IMR-90 (cell line): ENCODE data around the gene KRT73. TPM values are rescaled to one million over a fixed set of nuclear protein-coding genes. Genes with fewer than 3 reads are reported as not detected.

ENCODE experiments used
- ATAC-seq: fragments of 200-7000 bp; cut with Tn5 transposase; 2 replicates; pipeline ENCODE4 v1.9.1; 2020; ENCODE audit warnings: low read depth, mild to moderate bottlenecking, moderate library complexity
- BruUV-seq: library from RNA; stranded (reverse); fragments of 400-500 nt; replicated peaks from 2 replicates; lab custom pipeline; 2021; lab: Mats Ljungman, UMichigan
- CTCF ChIA-PET: fragments of 300-600 bp; formaldehyde crosslinking; extraction: SDS; loops from one replicate; lab custom pipeline; 2021; ENCODE audit warnings: antibody characterized with exemption; lab: Yijun Ruan, JAX
- POLR2A ChIA-PET: fragments of 300-600 bp; sonication (Branson Sonifier 250); formaldehyde crosslinking; loops from one replicate; lab custom pipeline; 2022; ENCODE audit warnings: antibody characterized with exemption; ENCODE audit not compliant: unreplicated experiment; lab: Charles Lee
- DNase-seq: peaks from one replicate; pipeline ENCODE4 v3.0.0; 2013
- H2AFZ ChIP-seq: replicated peaks from 2 replicates; pipeline ENCODE3; 2013; ENCODE audit warnings: low read length, mild to moderate bottlenecking; ENCODE audit not compliant: poor library complexity
- H2AK5ac ChIP-seq: 2 replicates; pipeline ENCODE4 v1.6.1; 2013; ENCODE audit warnings: low read depth, low read length, inconsistent platforms
- H2AK9ac ChIP-seq: replicated peaks from 2 replicates; pipeline ENCODE3; 2013; ENCODE audit warnings: mild to moderate bottlenecking, low read depth, low read length, moderate library complexity; ENCODE audit not compliant: poor library complexity
- H2BK120ac ChIP-seq: 2 replicates; pipeline ENCODE4 v1.6.1; 2013; ENCODE audit warnings: low read depth, low read length, inconsistent platforms
- H2BK15ac ChIP-seq: 3 replicates; pipeline ENCODE4 v1.6.1; 2013; ENCODE audit warnings: low read depth, low read length, inconsistent platforms
- H2BK20ac ChIP-seq: 2 replicates; pipeline ENCODE4 v1.6.1; 2013; ENCODE audit warnings: low read depth, mild to moderate bottlenecking, inconsistent platforms, low read length, moderate library complexity
- H2BK5ac ChIP-seq: 2 replicates; pipeline ENCODE4 v1.6.1; 2013; ENCODE audit warnings: mild to moderate bottlenecking, low read depth, low read length, inconsistent platforms; ENCODE audit not compliant: poor library complexity, severe bottlenecking
- H3K14ac ChIP-seq: replicated peaks from 2 replicates; pipeline ENCODE4 v1.6.1; 2013; ENCODE audit warnings: low read depth, low read length, inconsistent platforms
- H3K18ac ChIP-seq: 2 replicates; pipeline ENCODE4 v1.6.1; 2013; ENCODE audit warnings: low read depth, low read length, control low read depth
- H3K23ac ChIP-seq: 2 replicates; pipeline ENCODE4 v1.6.1; 2013; ENCODE audit warnings: low read depth, low read length, inconsistent platforms
- H3K27ac ChIP-seq: 2 replicates; pipeline ENCODE4 v1.5.1; 2013; ENCODE audit warnings: mild to moderate bottlenecking, control low read depth, low read length; ENCODE audit not compliant: insufficient read depth
- H3K27me3 ChIP-seq: 2 replicates; pipeline ENCODE4 v1.6.1; 2013; ENCODE audit warnings: low read length; ENCODE audit not compliant: control insufficient read depth, insufficient read depth
- H3K36me3 ChIP-seq: 2 replicates; pipeline ENCODE4 v1.6.1; 2013; ENCODE audit warnings: low read length, mixed read lengths; ENCODE audit not compliant: control insufficient read depth, insufficient read depth
- H3K4ac ChIP-seq: 2 replicates; pipeline ENCODE4 v1.6.1; 2013; ENCODE audit warnings: low read depth, low read length, inconsistent platforms
- H3K4me1 ChIP-seq: 2 replicates; pipeline ENCODE4 v1.6.1; 2013; ENCODE audit warnings: low read length, mixed read lengths; ENCODE audit not compliant: control insufficient read depth, insufficient read depth
- H3K4me2 ChIP-seq: 2 replicates; pipeline ENCODE4 v1.6.1; 2013; ENCODE audit warnings: low read depth, mild to moderate bottlenecking, control low read depth, low read length, moderate library complexity
- H3K4me3 ChIP-seq: 2 replicates; pipeline ENCODE4 v1.5.1; 2013; ENCODE audit warnings: low read depth, mild to moderate bottlenecking, control low read depth, low read length, moderate library complexity; ENCODE audit not compliant: insufficient read depth
- H3K56ac ChIP-seq: 2 replicates; pipeline ENCODE4 v1.6.1; 2013; ENCODE audit warnings: low read length, inconsistent platforms; ENCODE audit not compliant: insufficient read depth; ENCODE audit errors: extremely low read depth
- H3K79me1 ChIP-seq, 2 experiments: 2 replicates each; pipeline ENCODE4 v1.6.1; 2013; ENCODE audit warnings: low read length in 2 of 2, inconsistent platforms in 1 of 2, low read depth in 1 of 2
- H3K9ac ChIP-seq: 2 replicates; pipeline ENCODE4 v1.6.1; 2013; ENCODE audit warnings: low read depth, low read length, control low read depth
- H3K9me1 ChIP-seq: 2 replicates; pipeline ENCODE4 v1.6.1; 2013; ENCODE audit warnings: low read length, inconsistent platforms; ENCODE audit not compliant: insufficient read depth
- H3K9me3 ChIP-seq: 2 replicates; pipeline ENCODE4 v1.6.1; 2013; ENCODE audit warnings: low read length; ENCODE audit not compliant: control insufficient read depth, insufficient read depth
- H4K20me1 ChIP-seq: 2 replicates; pipeline ENCODE4 v1.6.1; 2013; ENCODE audit warnings: low read length, inconsistent platforms; ENCODE audit not compliant: insufficient read depth
- H4K5ac ChIP-seq: 2 replicates; pipeline ENCODE4 v1.6.1; 2013; ENCODE audit warnings: mild to moderate bottlenecking, low read depth, low read length, control low read depth
- H4K8ac ChIP-seq, 2 experiments: 2 replicates each; pipeline ENCODE4 v1.6.1; 2013; ENCODE audit warnings: low read depth in 2 of 2, low read length in 2 of 2, control low read depth in 1 of 2, inconsistent platforms in 1 of 2
- H4K91ac ChIP-seq: 2 replicates; pipeline ENCODE4 v1.6.1; 2013; ENCODE audit warnings: low read depth, low read length, inconsistent platforms; ENCODE audit not compliant: insufficient read depth
- BHLHE40 ChIP-seq: fragments of 150-350 bp; IDR thresholded peaks from 2 replicates; pipeline ENCODE4 v1.6.1; 2016; ENCODE audit warnings: mild to moderate bottlenecking, low read depth, low read length
- CHD1 ChIP-seq: IDR thresholded peaks from 2 replicates; pipeline ENCODE4 v1.6.1; 2012; ENCODE audit warnings: low read depth, low read length, improper control_type of control experiment
- CTCF ChIP-seq: conservative IDR thresholded peaks from 2 replicates; pipeline ENCODE4 v1.5.1; 2012; ENCODE audit warnings: mild to moderate bottlenecking, low read depth, low read length, improper control_type of control experiment
- ELK1 ChIP-seq: fragments of 150-350 bp; IDR thresholded peaks from 2 replicates; pipeline ENCODE4 v1.6.1; 2016; ENCODE audit warnings: low read depth, mild to moderate bottlenecking, low read length, moderate library complexity, borderline replicate concordance
- MAZ ChIP-seq: IDR thresholded peaks from 2 replicates; pipeline ENCODE4 v1.6.1; 2012; ENCODE audit warnings: low read depth, mild to moderate bottlenecking, low read length, improper control_type of control experiment, moderate library complexity, borderline replicate concordance
- MXI1 ChIP-seq: IDR thresholded peaks from 2 replicates; pipeline ENCODE4 v1.6.1; 2012; ENCODE audit warnings: low read depth, mild to moderate bottlenecking, low read length, moderate library complexity, borderline replicate concordance
- RAD21 ChIP-seq: IDR thresholded peaks from 2 replicates; pipeline ENCODE4 v1.6.1; 2012; ENCODE audit warnings: low read length, improper control_type of control experiment
- RCOR1 ChIP-seq: IDR thresholded peaks from 2 replicates; pipeline ENCODE4 v1.6.1; 2012; ENCODE audit warnings: mild to moderate bottlenecking, low read length, improper control_type of control experiment; ENCODE audit not compliant: insufficient replicate concordance
- RFX5 ChIP-seq: IDR thresholded peaks from 2 replicates; pipeline ENCODE4 v1.8.0; 2012; ENCODE audit warnings: low read depth, mild to moderate bottlenecking, low read length, moderate library complexity
- SMC3 ChIP-seq: fragments of 150-350 bp; IDR thresholded peaks from 2 replicates; pipeline ENCODE4 v1.6.1; 2016; ENCODE audit warnings: low read depth, mild to moderate bottlenecking, antibody characterized with exemption, low read length, moderate library complexity
- WGBS, 2 experiments: methylation state at CpG; one replicate each; pipeline versions ENCODE4 v1.1.5 to v1.1.7; 2013; ENCODE audit warnings: missing lambda C conversion rate in 2 of 2; ENCODE audit not compliant: insufficient read length in 1 of 2; ENCODE audit errors: extremely low coverage in 2 of 2; 5-methylcytosine and 5-hydroxymethylcytosine counted together
- dilution Hi-C: fragments of 300-500 bp; cut with HindIII; formaldehyde crosslinking; loops from one replicate; pipeline ENCODE4 v1.14.3; 2018; ENCODE audit warnings: low sequenced_read_pairs; ENCODE audit not compliant: unreplicated experiment
- in situ Hi-C: fragments of 300-500 bp; cut with MboI; formaldehyde crosslinking; loops from 3 replicates; pipeline ENCODE4 v1.14.3; 2019; ENCODE audit warnings: low sequenced_read_pairs, inconsistent platforms, mixed read lengths
- intact Hi-C: fragments of 100-400 bp; cut with micrococcal nuclease; formaldehyde crosslinking; loops from 2 replicates; pipeline ENCODE4 v1.10.0; 2022
- polyA plus RNA-seq, 3 experiments: library from polyadenylated mRNA; depleted of rRNA; stranded (reverse); fragments of >200 nt; gene quantifications; 2 replicates each; pipeline ENCODE4 v1.2.3, GENCODE V29; 2012; ENCODE audit warnings: low replicate concordance in 1 of 3
- total RNA-seq: library from RNA; depleted of rRNA; stranded (reverse); fragments of >200 nt; gene quantifications from 2 replicates; pipeline ENCODE4 v1.2.3, GENCODE V29; 2012

KRT73 gene
- total and polyA plus RNA-seq, 2 of the 4 experiments (the other 2 are of a cell fraction), result not detected

GRCh38 chr12:52661668-52662067, 43.3 kb upstream of the KRT73 start:
- no peak for TF ChIP-seq MXI1
- no peak for TF ChIP-seq CHD1
- TF ChIP-seq MAZ, result no peak
- TF ChIP-seq RFX5, result no peak
- TF ChIP-seq CTCF, result no peak
- no peak for TF ChIP-seq ELK1
- TF ChIP-seq RCOR1, result no peak
- TF ChIP-seq BHLHE40, result no peak
- TF ChIP-seq SMC3, result no peak
- TF ChIP-seq RAD21, result no peak
- POLR2A ChIA-PET, result no interaction called here
- H2BK20ac ChIP-seq, result no peak overlapping the region

More at GRCh38 chr12:52661668-52662067, 43.3 kb upstream of the KRT73 start:
- intact Hi-C loops (no loop called here), in situ Hi-C loops (no loop called here), dilution Hi-C loops (no loop called here)
- Histone ChIP-seq H3K27me3 (peaks cover 22% of the 10 kb centered on the region), H2BK15ac (no peak overlapping the region), H3K4me1 (no peaks in the 10 kb centered on the region), H3K27ac (no peak overlapping the region), H3K9ac (no peak overlapping the region), H4K8ac (no peak overlapping the region), H3K4me3 (no peak overlapping the region), H4K5ac (no peak overlapping the region), H3K14ac (no peak overlapping the region), H2AK9ac (no peak overlapping the region), H3K9me3 (no peaks in the 10 kb centered on the region), H4K20me1 (no peaks in the 10 kb centered on the region), H3K9me1 (no peaks in the 10 kb centered on the region), H3K4me2 (no peak overlapping the region), H3K56ac (no peak overlapping the region), H3K4ac (no peak overlapping the region), H3K23ac (no peak overlapping the region), H2BK5ac (no peak overlapping the region), H3K36me3 (no peaks in the 10 kb centered on the region), H2AK5ac (no peak overlapping the region), H3K79me1 (no peaks in the 10 kb centered on the region), H2BK120ac (no peak overlapping the region), H4K91ac (no peak overlapping the region), H3K18ac (no peak overlapping the region), H2AFZ (no peak overlapping the region)
- WGBS, 2 experiments, result no CpG with 5 or more reads among the region's 3 CpGs
- DNase-seq (no peak), ATAC-seq (no peak)
- BruUV-seq, result no TSS peak
- CTCF ChIA-PET, result no interaction called here
